Memory B cell (primary cell): Measurements from ENCODE around the gene TREM1.
A peak's percentile ranks its signal among the peaks of the same experiment; 100 is the strongest.

Experiments used
- ATAC-seq: fragments of 150-1000 bp; cut with Tn5 transposase; 2 replicates; pipeline ENCODE4 v1.10.0; 2021; ENCODE audit warnings: low read depth, mild to moderate bottlenecking, moderate library complexity
- DNase-seq, 2 donors: peaks; one replicate each; pipeline ENCODE4 v3.0.0; 2022; ENCODE audit warnings: low spot score in 2 of 2
- H3K27ac Mint-ChIP-seq: one replicate; pipeline ENCODE4 v1.8.0; 2022; ENCODE audit warnings: mild to moderate bottlenecking, moderate library complexity, mixed read lengths
- H3K27me3 Mint-ChIP-seq: one replicate; pipeline ENCODE4 v1.8.0; 2022; ENCODE audit warnings: mixed read lengths
- H3K36me3 Mint-ChIP-seq: one replicate; pipeline ENCODE4 v1.8.0; 2022; ENCODE audit warnings: mild to moderate bottlenecking, mixed read lengths
- H3K4me1 Mint-ChIP-seq: one replicate; pipeline ENCODE4 v1.8.0; 2022; ENCODE audit warnings: mixed read lengths
- H3K4me3 Mint-ChIP-seq: one replicate; pipeline ENCODE4 v1.8.0; 2022; ENCODE audit warnings: mild to moderate bottlenecking, moderate library complexity, mixed read lengths
- H3K9me3 Mint-ChIP-seq: one replicate; pipeline ENCODE4 v1.8.0; 2022; ENCODE audit warnings: mixed read lengths

TREM1 gene

GRCh38 chr6:41283600-41283999 is 2.9 kb downstream of the TREM1 start:
- H3K4me1 Mint-ChIP-seq: peaks cover 9% of the 10 kb centered on the region
- peaks cover 3% of the 10 kb centered on the region for H3K36me3 Mint-ChIP-seq
- no peak for ATAC-seq
- no peak overlapping the region for H3K27ac Mint-ChIP-seq
- peaks cover 7% of the 10 kb centered on the region for H3K27me3 Mint-ChIP-seq
- DNase-seq: no peak
- H3K4me3 Mint-ChIP-seq: no peak overlapping the region
- peaks cover 2% of the 10 kb centered on the region for H3K9me3 Mint-ChIP-seq

- Mint-ChIP-seq H3K27me3 (peaks cover 3% of the 10 kb centered on the region), H3K36me3 (peaks cover 3% of the 10 kb centered on the region), H3K4me3 (no peak overlapping the region), H3K4me1 (peaks cover 8% of the 10 kb centered on the region), H3K9me3 (peaks cover 2% of the 10 kb centered on the region), H3K27ac (no peak overlapping the region)
- no peak for ATAC-seq
- no peak for DNase-seq
Observed at GRCh38 chr6:41280381-41281057, 6.0 kb downstream of the TREM1 start.

- Mint-ChIP-seq H3K36me3 (peaks cover 3% of the 10 kb centered on the region), H3K9me3 (peaks cover 2% of the 10 kb centered on the region), H3K4me1 (peaks cover 8% of the 10 kb centered on the region), H3K4me3 (no peak overlapping the region), H3K27ac (no peak overlapping the region), H3K27me3 (peaks cover 3% of the 10 kb centered on the region)
- ATAC-seq (peak; percentile 85), DNase-seq (peak; percentile 64 to 65)
Observed at GRCh38 chr6:41278699-41279405, 7.6 kb downstream of the TREM1 start.

- no peaks in the 10 kb centered on the region for H3K36me3 Mint-ChIP-seq
- H3K9me3 Mint-ChIP-seq: no peaks in the 10 kb centered on the region
Observed at GRCh38 chr6:41277605-41278004, 8.9 kb downstream of the TREM1 start.

GRCh38 chr6:41275489-41275888 is 11.0 kb downstream of the TREM1 start:
- Mint-ChIP-seq H3K4me3 (no peak overlapping the region), H3K36me3 (no peaks in the 10 kb centered on the region), H3K9me3 (no peaks in the 10 kb centered on the region), H3K4me1 (peaks cover 8% of the 10 kb centered on the region), H3K27ac (no peak overlapping the region), H3K27me3 (no peaks in the 10 kb centered on the region)
- DNase-seq: no peak
- ATAC-seq: no peak

More at GRCh38 chr6:41277605-41278004, 8.9 kb downstream of the TREM1 start:
- ATAC-seq (no peak), DNase-seq (no peak)
- no peak overlapping the region for H3K4me3 Mint-ChIP-seq
- H3K27me3 Mint-ChIP-seq: no peaks in the 10 kb centered on the region
- H3K27ac Mint-ChIP-seq: no peak overlapping the region
- H3K4me1 Mint-ChIP-seq: peaks cover 8% of the 10 kb centered on the region

GRCh38 chr6:41274256-41274655 is 12.2 kb downstream of the TREM1 start:
- no peak for ATAC-seq
- H3K27me3 Mint-ChIP-seq: no peaks in the 10 kb centered on the region
- H3K4me3 Mint-ChIP-seq: no peak overlapping the region
- no peaks in the 10 kb centered on the region for H3K9me3 Mint-ChIP-seq
- H3K36me3 Mint-ChIP-seq: no peaks in the 10 kb centered on the region
- DNase-seq: no peak
- H3K4me1 Mint-ChIP-seq: peaks cover 8% of the 10 kb centered on the region
- no peak overlapping the region for H3K27ac Mint-ChIP-seq

GRCh38 chr6:41273714-41274113 is 12.8 kb downstream of the TREM1 start:
- Mint-ChIP-seq H3K36me3 (no peaks in the 10 kb centered on the region), H3K27ac (no peak overlapping the region), H3K27me3 (no peaks in the 10 kb centered on the region), H3K4me1 (peaks cover 2% of the 10 kb centered on the region), H3K9me3 (no peaks in the 10 kb centered on the region), H3K4me3 (no peak overlapping the region)
- ATAC-seq: no peak
- DNase-seq: no peak

GRCh38 chr6:41272591-41273240 is 13.8 kb downstream of the TREM1 start:
- H3K27me3 Mint-ChIP-seq: no peaks in the 10 kb centered on the region
- no peaks in the 10 kb centered on the region for H3K9me3 Mint-ChIP-seq
- no peak overlapping the region for H3K4me3 Mint-ChIP-seq
- DNase-seq (no peak), ATAC-seq (no peak)
- H3K4me1 Mint-ChIP-seq: no peaks in the 10 kb centered on the region
- H3K27ac Mint-ChIP-seq: no peak overlapping the region
- no peaks in the 10 kb centered on the region for H3K36me3 Mint-ChIP-seq

- Mint-ChIP-seq H3K36me3 (no peaks in the 10 kb centered on the region), H3K27ac (no peak overlapping the region), H3K27me3 (no peaks in the 10 kb centered on the region), H3K4me1 (no peaks in the 10 kb centered on the region), H3K9me3 (no peaks in the 10 kb centered on the region), H3K4me3 (no peak overlapping the region)
- DNase-seq (no peak), ATAC-seq (no peak)
Observed at GRCh38 chr6:41271901-41272395, 14.5 kb downstream of the TREM1 start.

- no peak overlapping the region for H3K27ac Mint-ChIP-seq
- H3K4me3 Mint-ChIP-seq: no peak overlapping the region
- H3K27me3 Mint-ChIP-seq: no peaks in the 10 kb centered on the region
- no peaks in the 10 kb centered on the region for H3K4me1 Mint-ChIP-seq
- DNase-seq (no peak), ATAC-seq (no peak)
- H3K36me3 Mint-ChIP-seq: no peaks in the 10 kb centered on the region
- H3K9me3 Mint-ChIP-seq: peaks cover 2% of the 10 kb centered on the region
Observed at GRCh38 chr6:41269716-41270115, 16.8 kb downstream of the TREM1 start.

GRCh38 chr6:41269166-41269565 is 17.3 kb downstream of the TREM1 start:
- ATAC-seq (no peak), DNase-seq (no peak)
- Mint-ChIP-seq H3K4me3 (no peak overlapping the region), H3K36me3 (no peaks in the 10 kb centered on the region), H3K9me3 (peaks cover 2% of the 10 kb centered on the region), H3K27ac (no peak overlapping the region), H3K4me1 (no peaks in the 10 kb centered on the region), H3K27me3 (no peaks in the 10 kb centered on the region)

GRCh38 chr6:41268478-41268877 is 18.0 kb downstream of the TREM1 start:
- Mint-ChIP-seq H3K9me3 (peaks cover 3% of the 10 kb centered on the region), H3K4me3 (no peak overlapping the region), H3K4me1 (no peaks in the 10 kb centered on the region), H3K27ac (no peak overlapping the region), H3K27me3 (no peaks in the 10 kb centered on the region), H3K36me3 (peaks cover 1% of the 10 kb centered on the region)
- no peak for ATAC-seq
- no peak for DNase-seq

GRCh38 chr6:41266541-41266940 is 19.9 kb downstream of the TREM1 start:
- Mint-ChIP-seq H3K4me1 (no peaks in the 10 kb centered on the region), H3K36me3 (peaks cover 9% of the 10 kb centered on the region), H3K27ac (no peak overlapping the region), H3K27me3 (no peaks in the 10 kb centered on the region), H3K9me3 (peaks cover 11% of the 10 kb centered on the region), H3K4me3 (no peak overlapping the region)
- ATAC-seq: no peak
- DNase-seq: no peak

GRCh38 chr6:41263267-41263666 is 23.2 kb downstream of the TREM1 start:
- Mint-ChIP-seq H3K4me3 (no peak overlapping the region), H3K9me3 (peaks cover 14% of the 10 kb centered on the region), H3K4me1 (no peaks in the 10 kb centered on the region), H3K27me3 (peaks cover 2% of the 10 kb centered on the region), H3K27ac (no peak overlapping the region), H3K36me3 (peaks cover 13% of the 10 kb centered on the region)
- ATAC-seq: no peak
- DNase-seq: no peak
